Ramos (cell line): ENCODE data around the gene CEMP1.

Experiments
- in situ Hi-C: fragments of 300-500 bp; cut with MboI; formaldehyde crosslinking; loops from one replicate; pipeline ENCODE4 v1.14.3; 2022; ENCODE audit warnings: low sequenced_read_pairs; ENCODE audit not compliant: unreplicated experiment

CEMP1 gene

DNA sequence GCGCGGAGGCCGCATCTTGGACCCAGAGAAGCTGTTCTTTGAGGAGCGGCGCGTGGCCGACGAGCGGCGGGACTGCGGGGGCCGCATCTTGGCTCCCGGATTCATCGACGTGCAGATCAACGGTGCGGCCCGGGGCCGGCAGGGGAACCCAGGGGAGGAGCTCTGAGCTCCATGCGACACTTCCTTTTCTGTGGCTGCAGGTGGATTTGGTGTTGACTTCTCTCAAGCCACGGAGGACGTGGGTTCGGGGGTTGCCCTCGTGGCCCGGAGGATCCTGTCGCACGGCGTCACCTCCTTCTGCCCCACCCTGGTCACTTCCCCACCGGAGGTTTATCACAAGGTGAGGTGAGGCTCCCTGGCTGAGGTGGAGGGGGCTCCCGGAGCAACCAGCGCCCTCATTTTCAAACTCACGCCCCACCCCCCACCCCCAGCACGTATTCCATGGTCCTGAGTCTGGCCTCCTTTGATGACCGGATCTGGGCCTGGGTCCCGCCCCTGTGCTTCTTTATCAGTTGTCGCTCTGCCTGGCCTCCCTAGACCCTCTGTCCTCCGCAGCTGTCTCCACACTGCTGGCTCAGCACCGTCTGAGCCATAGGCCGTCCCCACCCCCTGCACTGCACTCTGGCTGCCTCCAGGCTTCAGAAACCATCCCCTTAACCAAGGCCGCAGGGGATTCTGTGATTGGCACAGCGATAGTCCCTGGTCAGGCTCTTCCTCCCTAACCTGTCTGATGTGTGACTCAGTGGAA lies 10.2 kb downstream of the CEMP1 start:
- in situ Hi-C loops = loop anchor here (25.0 kb wide), 1 partner anchor 509 kb away; the partner anchor contains the start of genes NPW and ZNF598

DNA sequence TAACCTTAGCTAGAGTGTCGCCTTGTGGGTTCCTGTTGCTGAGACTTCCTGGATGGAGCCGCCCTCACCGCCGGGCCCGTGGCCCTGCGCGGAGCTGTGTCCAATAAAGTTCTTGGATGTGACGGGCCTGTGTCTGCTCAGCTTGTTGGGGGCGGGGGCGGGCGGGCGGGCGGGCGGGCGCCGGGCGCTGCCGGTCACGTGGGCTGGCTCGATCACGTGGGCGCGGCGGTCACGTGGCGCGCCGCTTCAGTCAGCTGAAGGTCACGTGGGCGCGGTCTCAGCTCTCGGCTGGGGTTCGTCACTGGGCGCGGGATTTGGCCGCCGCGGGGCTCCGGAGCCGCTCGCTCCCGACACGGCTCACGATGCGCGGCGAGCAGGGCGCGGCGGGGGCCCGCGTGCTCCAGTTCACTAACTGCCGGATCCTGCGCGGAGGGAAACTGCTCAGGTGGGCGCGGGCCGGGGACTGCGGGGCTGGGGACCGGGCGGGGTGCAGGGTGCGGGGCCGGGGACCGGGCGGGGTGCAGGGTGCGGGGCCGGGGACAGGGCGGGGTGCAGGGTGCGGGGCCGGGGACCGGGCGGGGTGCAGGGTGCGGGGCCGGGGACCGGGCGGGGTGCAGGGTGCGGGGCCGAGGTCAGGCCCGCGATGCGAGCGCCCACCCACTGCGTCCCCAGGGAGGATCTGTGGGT lies 11.0 kb downstream of the CEMP1 start, which contains the start of gene AMDHD2:
TSS of gene AMDHD2 (plus strand) at position 275 of the 687 bp plus-strand sequence. CDS start at position 363, 88 bp downstream.
- in situ Hi-C loops = loop anchor here (25.0 kb wide), 1 partner anchor 508 kb away; the partner anchor contains the start of genes NPW and ZNF598

DNA sequence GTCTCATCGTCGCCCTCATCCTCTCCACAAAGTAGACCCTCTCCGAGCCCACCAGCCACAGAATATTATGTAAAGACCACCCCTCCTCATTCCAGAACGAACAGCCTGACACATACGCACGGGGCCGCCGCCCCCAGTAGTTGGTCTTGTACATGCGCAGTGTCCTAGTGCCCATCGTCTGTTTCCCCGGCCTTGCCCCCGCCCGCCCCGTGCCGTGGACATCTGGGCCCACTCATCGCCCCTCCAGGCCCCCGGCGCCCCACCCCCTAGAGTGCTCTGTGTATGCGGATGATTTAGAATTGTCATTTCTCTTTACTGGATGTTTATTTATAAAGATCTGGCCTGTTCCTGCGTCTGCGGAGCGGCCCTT lies 11.5 kb downstream of the CEMP1 start:
- in situ Hi-C loops = loop anchor here (25.0 kb wide), 1 partner anchor 507 kb away; the partner anchor contains the start of genes NPW and ZNF598

DNA sequence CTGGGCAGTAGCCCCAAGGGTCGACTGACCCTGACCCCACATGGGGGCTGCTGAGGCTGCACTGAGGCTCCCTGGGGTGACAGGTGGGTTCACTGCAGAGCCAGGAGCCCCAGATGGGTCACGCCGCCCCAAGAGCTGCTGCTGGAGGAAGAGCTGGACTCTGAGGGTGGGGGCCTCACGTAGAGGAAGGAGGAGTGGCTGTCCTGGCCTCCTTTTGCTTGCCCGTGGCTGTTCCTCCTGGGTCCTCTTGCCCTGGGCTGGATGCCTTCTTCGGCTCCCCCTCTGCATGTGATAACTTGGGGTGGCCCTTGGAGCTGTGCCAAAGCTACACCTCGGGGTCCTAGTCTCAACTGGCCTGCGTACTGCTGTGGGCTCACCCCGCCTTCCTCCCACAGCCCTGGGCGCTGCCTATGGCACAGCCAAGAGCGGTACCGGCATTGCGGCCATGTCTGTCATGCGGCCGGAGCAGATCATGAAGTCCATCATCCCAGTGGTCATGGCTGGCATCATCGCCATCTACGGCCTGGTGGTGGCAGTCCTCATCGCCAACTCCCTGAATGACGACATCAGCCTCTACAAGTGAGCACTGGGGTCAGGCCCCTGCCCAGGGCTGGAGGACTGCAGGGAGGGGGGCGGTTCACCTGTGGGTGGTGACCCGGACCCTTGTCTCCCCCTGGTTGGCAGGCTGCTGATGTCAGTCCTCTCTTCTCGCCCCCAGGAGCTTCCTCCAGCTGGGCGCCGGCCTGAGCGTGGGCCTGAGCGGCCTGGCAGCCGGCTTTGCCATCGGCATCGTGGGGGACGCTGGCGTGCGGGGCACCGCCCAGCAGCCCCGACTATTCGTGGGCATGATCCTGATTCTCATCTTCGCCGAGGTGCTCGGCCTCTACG lies 12.1 kb downstream of the CEMP1 start:
- in situ Hi-C loops = loop anchor here (25.0 kb wide), 1 partner anchor 507 kb away; the partner anchor contains the start of genes NPW and ZNF598

DNA sequence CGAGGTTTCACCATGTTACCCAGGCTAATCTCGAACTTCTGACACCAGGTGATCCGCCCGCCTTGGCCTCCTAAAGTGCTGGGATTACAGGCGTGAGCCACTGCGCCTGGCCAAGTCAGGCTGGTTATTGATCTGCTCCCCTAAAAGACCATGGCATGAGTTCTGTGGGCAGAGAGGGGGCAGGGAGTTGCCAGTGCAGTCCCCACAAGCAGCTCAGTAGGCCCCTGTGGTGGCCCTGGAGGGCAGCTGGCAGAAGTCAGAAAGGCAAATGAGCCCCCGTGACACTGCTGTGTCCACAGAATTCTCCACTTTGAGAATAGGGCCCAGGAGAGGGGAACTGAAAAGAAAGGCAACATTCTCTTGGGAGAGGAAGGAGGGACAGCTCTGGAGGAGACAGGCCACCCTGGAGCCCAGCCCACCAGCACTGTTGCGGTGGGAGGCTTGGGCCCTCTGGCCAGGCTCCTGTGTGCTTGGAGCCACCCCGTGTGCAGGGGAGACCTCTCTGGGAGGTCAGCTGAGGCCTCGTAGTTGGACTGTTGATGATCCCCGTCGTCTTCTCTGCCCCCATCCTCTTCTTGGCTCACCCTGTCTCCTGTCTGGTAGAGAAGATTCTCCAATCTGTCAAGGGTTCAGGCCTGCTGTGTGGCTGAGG lies 13.1 kb downstream of the CEMP1 start:
- in situ Hi-C loops = loop anchor here (25.0 kb wide), 1 partner anchor 506 kb away; the partner anchor contains the start of genes NPW and ZNF598

DNA sequence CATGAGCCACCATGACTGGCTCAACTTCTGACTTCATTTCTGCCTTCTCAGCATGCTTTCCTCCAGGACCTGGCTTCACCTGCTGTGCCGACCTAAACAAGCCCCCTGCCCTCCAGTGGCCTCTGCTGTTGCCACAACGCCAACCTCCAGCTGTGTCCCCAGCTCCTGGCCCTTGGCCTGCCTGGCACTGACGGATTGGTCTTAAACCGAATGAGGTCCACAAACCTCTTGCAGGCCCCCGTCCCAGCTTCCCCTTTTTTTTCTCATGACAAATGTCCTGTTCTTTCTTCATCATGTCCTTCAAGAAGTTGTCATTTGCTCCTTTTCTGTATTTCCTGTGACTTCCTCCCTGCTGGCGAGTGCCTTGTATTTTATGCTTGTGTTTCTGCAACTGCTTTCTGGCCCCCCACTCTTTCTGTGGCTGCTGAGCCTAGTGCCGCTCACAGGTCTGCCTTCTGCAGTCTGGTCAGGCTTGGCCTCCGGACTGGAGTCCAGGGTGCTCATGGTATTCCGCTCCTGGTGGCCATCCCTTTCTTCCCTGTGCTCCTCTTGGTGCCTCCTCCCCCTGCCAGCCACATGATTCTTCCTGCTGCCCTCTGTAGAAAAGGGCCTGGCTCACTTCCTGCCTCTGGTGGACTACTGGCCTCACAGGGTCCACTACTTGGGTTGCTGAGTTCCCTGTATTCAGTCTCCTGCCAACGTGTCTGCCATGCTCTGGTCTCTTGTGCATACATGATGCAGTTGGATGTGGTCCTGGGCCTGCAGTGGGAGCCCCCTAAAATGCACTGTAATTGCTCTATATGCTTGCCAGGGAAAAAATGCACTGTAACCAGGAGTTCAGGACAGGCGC lies 14.6 kb downstream of the CEMP1 start:
- in situ Hi-C loops = loop anchor here (25.0 kb wide), 1 partner anchor 504 kb away; the partner anchor contains the start of genes NPW and ZNF598

DNA sequence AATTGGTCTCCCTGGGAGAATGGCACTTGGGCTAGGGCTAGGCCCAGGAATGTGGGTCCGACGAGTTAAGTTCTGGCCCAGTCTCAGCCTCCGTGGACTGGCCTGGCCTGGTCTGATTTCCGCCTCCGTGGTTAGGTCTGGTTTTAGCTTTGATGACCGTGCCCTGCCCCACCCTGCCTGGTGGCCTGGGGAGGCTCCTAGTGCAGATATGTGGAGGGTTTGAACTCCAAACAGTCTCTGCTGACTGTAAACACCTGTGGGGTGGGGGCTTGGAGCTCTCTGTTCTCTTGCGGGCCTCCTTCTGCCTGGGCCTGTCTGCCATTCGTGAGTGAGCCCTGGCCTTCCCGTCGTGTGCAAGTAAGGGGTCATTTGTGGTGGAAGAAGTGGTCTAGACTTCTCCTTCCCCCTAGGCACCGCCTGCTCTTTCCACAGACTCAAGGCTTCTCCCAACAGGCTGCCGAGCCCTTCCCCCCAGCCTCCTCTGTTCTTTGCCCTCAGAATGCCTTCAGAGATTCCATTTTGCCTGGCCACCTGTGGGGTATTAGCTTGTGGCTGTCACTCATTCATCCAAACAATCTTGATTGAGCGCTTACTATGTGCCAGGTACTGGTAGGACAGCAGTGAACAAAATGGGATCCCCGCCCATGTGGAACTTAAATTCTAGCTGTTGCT lies 15.9 kb downstream of the CEMP1 start:
- in situ Hi-C loops = loop anchor here (25.0 kb wide), 1 partner anchor 503 kb away; the partner anchor contains the start of genes NPW and ZNF598

DNA sequence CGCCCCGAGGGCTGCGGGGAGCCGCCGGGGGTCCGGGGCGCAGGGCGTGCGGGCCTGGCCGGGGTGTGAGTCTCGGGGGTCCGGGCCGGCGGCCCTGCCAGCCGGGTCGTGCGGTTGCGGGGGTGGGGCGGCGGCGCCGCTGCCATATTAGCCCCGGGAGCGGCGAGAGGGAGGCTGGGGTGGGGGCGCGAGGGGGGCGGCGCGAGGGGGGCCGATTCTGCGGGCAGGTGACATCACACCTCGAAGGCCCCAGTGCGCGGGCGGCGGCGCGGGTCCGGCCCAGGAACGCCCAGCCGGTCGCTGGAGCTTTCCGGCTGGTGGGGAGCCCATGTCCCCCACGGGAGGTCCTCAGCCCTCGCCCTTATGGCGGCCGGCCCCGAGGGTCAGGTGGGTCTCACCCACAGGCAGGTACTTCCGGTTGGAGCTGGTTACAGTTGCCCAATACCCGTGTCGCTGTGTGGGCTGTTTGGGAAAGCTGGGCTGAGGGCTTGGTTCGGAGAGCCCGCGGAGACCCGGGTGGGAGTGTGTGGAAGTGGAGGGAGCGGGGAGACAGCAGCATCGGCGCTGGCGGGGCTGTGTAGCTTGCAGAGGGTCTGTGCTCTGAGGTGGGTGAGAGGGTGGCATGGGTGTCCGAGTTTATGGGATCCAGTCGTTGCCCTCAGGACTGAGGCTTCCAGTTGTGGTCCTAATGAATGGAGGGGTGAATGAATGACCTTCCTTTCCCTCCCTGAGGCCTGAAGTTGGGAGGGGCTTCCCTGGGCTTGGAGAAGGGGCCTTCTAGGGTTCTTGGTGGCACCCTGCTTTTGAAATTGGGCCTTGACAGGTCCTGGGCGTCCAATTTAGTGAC lies 16.7 kb downstream of the CEMP1 start:
- in situ Hi-C loops = loop anchor here (25.0 kb wide), 1 partner anchor 502 kb away; the partner anchor contains the start of genes NPW and ZNF598

DNA sequence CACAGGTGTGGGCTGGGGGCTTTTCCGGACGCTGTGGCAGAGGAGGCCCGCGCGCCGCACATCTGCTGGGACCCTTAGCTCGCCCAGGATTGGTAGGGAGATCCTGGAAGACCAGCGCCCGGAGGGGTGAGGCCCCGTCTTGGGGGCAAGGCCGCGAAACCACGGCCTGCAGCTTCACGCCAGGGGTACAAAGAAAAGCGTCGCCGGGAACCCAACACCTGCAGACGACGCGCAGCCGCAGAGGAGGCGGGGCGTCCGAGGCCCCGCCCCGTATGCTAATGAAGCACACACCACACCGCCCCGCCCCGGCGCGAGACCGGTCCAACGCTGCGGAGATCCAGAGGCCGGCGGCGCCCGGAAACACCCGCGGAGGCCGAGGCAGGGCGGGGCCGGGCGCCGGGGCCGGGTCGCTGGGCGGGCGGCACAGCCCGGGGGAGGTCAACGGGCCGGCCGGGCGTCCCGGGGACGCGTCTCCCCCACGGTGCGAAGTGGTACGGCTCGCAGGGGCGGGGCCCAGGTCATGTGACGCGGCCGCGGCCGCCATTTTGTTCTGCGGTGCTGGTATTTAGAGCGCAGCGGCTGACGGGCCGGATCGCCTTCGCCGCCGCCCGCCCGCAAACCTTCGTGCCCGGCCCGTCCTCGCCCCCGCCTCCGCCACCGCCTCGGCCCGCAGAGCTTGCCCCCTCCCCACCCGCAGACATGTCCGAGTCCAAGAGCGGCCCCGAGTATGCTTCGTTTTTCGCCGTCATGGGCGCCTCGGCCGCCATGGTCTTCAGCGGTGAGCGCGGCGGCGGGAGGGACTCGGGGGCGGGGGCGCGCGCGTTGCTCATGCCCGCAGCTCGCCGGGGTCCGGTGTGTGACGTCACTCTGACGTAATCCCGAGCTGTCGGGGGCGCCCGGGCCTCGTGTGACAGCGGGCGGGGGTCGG lies 17.5 kb downstream of the CEMP1 start, which contains the start of gene ATP6V0C:
TSS of gene ATP6V0C (plus strand) at position 548 of the 928 bp plus-strand sequence. CDS start at position 700, 152 bp downstream.
- in situ Hi-C loops = loop anchor here (25.0 kb wide), 1 partner anchor 501 kb away; the partner anchor contains the start of genes NPW and ZNF598

DNA sequence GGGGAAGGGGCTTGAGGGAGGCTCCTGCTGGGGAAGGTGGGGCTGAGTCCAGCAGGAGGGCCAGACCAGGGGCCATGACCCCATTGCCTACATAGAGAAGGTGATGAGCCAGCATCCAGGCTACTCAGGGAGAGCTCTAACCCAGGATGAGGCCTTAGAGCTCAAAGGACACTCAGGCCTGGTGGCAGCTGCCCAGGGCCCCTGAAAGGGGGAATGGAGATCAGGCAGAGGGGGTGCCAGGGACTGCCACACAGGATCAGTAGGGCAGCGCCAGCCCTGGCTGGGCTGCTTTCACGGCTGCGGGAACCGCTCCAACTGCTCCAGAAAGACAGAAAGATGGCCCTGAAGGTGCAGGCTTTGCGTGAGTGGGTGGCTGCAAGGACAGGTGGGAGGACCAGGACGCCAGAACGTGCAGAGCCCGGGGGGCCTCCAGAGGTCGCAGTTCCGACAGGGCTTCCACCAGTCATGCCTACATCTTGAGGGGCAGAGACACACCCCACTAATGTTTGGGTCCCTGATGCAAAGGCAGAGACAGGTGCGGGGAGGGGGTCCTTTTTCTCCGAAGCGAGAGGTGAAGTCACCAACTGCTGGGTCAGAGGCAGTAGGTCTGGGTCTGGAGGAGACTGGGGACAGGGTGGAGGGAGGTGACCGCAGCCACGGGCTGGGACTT lies 18.3 kb downstream of the CEMP1 start:
- in situ Hi-C loops = loop anchor here (25.0 kb wide), 1 partner anchor 501 kb away; the partner anchor contains the start of genes NPW and ZNF598

DNA sequence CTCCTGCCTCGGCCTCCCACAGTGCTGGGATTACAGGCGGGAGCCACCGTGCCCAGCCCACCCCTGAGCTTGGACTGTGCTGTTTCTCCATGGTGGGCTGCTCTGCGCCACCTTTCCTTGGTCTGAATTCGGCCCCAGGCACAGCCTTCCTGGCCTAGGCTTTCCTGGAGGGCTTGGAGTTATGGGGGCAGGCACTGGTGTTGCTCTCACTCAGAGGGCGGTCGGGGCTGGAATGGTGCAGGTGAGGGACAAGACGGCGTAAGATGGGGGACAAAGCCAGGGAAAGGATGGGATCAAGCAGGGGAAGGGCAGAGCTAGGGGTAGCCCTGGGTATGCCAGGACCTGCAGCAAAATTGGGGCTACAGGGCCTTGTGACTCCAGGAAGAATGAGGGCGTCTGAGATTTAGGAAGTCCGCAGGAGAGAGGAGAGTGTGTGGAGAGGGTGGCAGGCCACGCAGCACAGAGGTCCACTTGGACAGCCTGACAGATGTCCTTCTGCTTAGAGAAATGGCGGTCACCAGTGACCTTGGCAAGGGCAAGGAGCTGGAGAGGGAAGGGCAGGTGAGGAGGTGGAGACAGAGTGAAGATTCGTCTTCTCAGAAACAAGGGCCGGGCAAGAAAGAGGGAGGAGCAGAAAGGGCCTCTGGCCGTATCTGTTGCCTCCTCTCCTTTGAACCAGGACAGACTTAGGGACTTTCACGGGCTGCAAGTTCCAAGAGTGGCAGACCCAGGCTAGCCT lies 19.0 kb downstream of the CEMP1 start:
- in situ Hi-C loops = loop anchor here (25.0 kb wide), 1 partner anchor 500 kb away; the partner anchor contains the start of genes NPW and ZNF598

DNA sequence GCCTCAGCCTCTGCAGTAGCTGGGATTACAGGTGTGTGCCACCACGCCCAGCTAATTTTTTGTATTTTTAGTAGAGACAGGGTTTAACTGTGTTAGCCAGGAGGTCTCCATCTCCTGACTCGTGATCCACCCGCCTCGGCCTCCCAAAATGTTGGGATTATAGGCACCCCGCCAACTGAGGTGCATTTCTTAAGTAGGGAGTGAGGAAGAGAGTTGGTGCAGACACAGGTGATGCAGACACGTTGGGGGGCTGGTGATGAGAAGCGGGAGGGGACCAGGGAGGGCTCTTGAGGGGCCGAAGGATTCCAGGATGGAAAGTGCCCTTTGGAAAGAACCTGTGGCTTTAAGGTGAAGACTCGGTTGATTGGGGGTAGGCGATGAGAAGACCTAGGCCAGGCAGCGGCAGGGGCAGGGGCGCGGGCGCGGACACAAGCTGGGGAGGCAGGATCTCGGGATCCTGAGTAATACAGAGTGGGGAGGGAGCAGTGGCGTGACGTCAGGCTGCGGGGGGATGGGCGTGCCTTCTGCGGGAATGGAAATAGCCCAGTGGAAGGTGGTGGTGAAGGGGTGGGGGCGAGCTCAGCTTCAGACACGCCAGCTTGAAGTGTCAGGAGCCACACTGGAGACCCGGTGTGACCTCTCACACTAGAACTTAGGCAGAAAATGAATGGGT lies 19.9 kb downstream of the CEMP1 start:
- in situ Hi-C loops = loop anchor here (25.0 kb wide), 1 partner anchor 499 kb away; the partner anchor contains the start of genes NPW and ZNF598

DNA sequence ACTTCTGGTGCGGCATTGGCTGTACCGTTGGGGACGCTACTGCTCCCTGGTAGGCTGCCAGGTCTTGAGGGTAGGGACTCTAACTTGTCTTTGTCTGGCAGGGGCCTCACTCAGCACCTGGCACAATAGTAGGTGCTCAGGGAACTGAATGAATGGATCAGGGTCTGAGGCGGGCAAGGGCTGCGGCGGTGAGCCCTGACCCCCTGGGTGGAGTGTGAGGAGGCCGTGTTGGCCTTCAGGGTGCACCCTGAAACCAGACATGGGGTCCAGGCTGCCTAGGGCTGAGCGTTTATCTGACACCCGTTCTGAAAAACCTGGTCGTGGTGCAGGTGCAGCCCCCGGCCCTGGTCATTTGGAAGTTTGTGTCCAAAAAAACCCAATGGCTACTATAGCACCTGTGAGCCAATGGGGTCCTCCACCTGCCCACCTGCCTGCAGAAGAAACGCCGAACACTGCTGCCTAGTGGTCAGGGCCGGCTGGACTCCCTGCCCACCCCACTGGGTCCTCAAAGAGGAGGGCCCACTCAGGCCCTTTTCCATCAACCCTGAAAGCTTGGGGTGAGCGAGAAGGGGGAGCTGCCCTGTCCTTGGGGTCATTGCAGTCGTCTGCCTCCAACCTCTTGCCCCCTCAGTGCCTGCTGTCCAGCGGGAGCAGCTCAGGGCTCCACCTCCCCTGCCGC lies 22.3 kb downstream of the CEMP1 start:
- in situ Hi-C loops = loop anchor here (25.0 kb wide), 1 partner anchor 497 kb away; the partner anchor contains the start of genes NPW and ZNF598
